ENCODE data around the gene KLHL29. TPM values are rescaled to one million over a fixed set of nuclear protein-coding genes. Genes with fewer than 3 reads are reported as not detected.

The KLHL29 gene
- total and polyA plus RNA-seq, 8 donors, result 1.8 to 10.5 (median 2.8) TPM

GRCh38 chr2:23381485-23381884 lies 3.5 kb upstream of the KLHL29 start:
- Histone ChIP-seq H3K27me3 (peaks cover 0 to 66% of the 10 kb centered on the region in 2 donors), H3K9me3 (no peaks in the 10 kb centered on the region), H3K27ac (peak overlapping the region in 1 of 2 donors; percentile 72), H3K4me3 (no peak overlapping the region), H3K4me1 (peaks cover 0 to 15% of the 10 kb centered on the region in 2 donors), H3K36me3 (no peaks in the 10 kb centered on the region)
- DNase-seq (no peak), ATAC-seq (no peak)
- TF ChIP-seq, protein P1, sequence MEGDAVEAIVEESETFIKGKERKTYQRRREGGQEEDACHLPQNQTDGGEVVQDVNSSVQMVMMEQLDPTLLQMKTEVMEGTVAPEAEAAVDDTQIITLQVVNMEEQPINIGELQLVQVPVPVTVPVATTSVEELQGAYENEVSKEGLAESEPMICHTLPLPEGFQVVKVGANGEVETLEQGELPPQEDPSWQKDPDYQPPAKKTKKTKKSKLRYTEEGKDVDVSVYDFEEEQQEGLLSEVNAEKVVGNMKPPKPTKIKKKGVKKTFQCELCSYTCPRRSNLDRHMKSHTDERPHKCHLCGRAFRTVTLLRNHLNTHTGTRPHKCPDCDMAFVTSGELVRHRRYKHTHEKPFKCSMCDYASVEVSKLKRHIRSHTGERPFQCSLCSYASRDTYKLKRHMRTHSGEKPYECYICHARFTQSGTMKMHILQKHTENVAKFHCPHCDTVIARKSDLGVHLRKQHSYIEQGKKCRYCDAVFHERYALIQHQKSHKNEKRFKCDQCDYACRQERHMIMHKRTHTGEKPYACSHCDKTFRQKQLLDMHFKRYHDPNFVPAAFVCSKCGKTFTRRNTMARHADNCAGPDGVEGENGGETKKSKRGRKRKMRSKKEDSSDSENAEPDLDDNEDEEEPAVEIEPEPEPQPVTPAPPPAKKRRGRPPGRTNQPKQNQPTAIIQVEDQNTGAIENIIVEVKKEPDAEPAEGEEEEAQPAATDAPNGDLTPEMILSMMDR (IDR thresholded peaks at IDR 0.05), result no peak
- intact Hi-C loops (cut with DNase I), result no loop called here

- H3K36me3 ChIP-seq, result no peaks in the 10 kb centered on the region
- ATAC-seq (no peak), DNase-seq (no peak)
- peaks cover 5 to 23% of the 10 kb centered on the region in 2 donors for H3K4me1 ChIP-seq
- intact Hi-C loops (cut with DNase I), result no loop called here
- no peak overlapping the region for H3K27ac ChIP-seq
- H3K4me3 ChIP-seq, result no peak overlapping the region
- H3K9me3 ChIP-seq, result no peaks in the 10 kb centered on the region
- TF ChIP-seq, protein P1 (IDR thresholded peaks at IDR 0.05), result no peak
- peaks cover 6 to 74% of the 10 kb centered on the region in 2 donors for H3K27me3 ChIP-seq
Observed at GRCh38 chr2:23383100-23383499, 1.9 kb upstream of the KLHL29 start.

DNA sequence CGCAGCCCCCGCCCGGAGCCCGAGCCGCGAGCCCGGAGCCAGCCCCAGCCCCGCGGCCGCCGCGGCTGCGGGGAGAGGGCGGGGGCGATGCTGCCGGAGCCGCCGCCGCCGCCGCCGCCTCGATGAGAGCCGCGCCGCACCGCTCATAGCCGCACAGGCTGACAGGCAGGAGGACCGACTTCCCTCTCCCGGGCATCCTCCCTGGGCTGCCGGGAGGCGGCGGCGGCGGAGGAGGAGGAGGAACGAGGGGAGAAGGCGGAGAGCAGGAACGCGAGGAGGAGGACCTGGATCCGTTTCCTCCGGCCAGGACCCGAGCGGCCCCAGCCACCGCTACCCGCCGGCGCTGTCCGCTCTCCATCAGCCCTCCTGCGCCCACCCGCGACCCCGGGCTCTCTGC lies 370 bp downstream of the KLHL29 start:
- TF ChIP-seq, protein P1 (IDR thresholded peaks at IDR 0.05), result no peak
- DNase-seq, result peak in 1 of 4 donors; percentile 83
- Histone ChIP-seq H3K4me3 (peak overlapping the region; percentile 53 to 60), H3K9me3 (no peaks in the 10 kb centered on the region), H3K27ac (peak overlapping the region in 1 of 2 donors; percentile 39), H3K4me1 (peaks cover 5 to 23% of the 10 kb centered on the region in 2 donors), H3K27me3 (peaks cover 8 to 88% of the 10 kb centered on the region in 2 donors), H3K36me3 (no peaks in the 10 kb centered on the region)
- ATAC-seq, result peak; percentile 1
- intact Hi-C loops (cut with DNase I), result no loop called here

GRCh38 chr2:23385748-23386338 lies 864 bp downstream of the KLHL29 start:
- TF ChIP-seq, protein P1 (IDR thresholded peaks at IDR 0.05), result no peak
- H3K27me3 ChIP-seq, result peaks cover 8 to 93% of the 10 kb centered on the region in 2 donors
- H3K27ac ChIP-seq, result peak overlapping the region in 1 of 2 donors; percentile 39
- no peaks in the 10 kb centered on the region for H3K9me3 ChIP-seq
- ATAC-seq (peak; percentile 27), DNase-seq (peak in 1 of 4 donors; percentile 72)
- peak overlapping the region; percentile 53 to 60 for H3K4me3 ChIP-seq
- intact Hi-C loops (cut with DNase I), result no loop called here
- H3K36me3 ChIP-seq, result no peaks in the 10 kb centered on the region
- H3K4me1 ChIP-seq, result peaks cover 5 to 23% of the 10 kb centered on the region in 2 donors

DNA sequence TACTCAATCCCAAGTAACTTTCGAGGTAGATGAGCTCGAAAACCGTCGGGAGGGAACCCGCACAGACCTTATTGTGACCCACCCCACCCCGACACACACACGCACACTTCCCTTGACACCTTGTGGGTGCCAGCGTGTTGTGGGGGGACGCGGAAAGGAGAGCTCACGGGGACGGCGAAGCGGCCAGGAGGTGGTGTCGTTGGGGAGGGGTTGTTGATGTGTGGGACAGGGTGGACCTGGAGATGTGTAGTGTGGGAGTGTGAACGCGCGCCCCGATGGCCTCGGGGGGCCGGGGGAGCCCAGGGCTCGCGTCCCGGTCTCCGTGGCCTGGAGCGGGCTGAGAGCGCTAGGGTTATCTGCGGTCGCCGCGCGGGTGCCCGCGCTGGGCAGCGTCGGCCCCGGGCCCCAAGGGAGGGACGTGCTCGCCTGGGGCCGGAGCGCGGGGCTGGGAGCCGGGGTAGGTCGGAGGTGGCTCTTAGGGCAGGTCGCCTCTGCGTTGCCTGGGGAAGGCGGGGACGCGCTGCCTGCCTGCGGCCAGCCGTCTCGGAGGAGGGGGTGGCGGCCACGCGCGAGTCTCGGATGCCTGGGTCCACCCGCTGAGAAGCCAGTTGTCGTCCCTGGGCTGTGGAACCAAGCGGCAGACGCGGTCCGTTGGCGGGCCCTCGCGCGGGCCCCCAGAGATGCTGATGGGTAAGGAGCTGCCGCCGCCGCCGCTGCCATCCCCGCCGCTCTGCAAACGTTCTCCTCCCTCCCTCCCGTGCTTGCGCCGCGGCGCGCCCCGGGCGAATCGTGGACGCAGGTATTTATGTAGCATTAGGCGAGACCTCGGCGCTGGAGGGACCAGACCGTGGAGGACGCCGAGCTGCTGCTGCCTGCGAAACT lies 1.6 kb downstream of the KLHL29 start:
- TF ChIP-seq, protein P1 (IDR thresholded peaks at IDR 0.05), result no peak
- peak; percentile 43 for ATAC-seq
- peak in 3 of 4 donors; percentile 27 to 84 (median 27) for DNase-seq
- Histone ChIP-seq H3K27me3 (peaks cover 8 to 99% of the 10 kb centered on the region in 2 donors), H3K36me3 (no peaks in the 10 kb centered on the region), H3K4me1 (peaks cover 5 to 23% of the 10 kb centered on the region in 2 donors), H3K27ac (no peak overlapping the region), H3K4me3 (peak overlapping the region; percentile 53 to 60), H3K9me3 (no peaks in the 10 kb centered on the region)
- intact Hi-C loops (cut with DNase I), result no loop called here
